ENCODE results near the gene HBG2.

HBG2 gene

DNA sequence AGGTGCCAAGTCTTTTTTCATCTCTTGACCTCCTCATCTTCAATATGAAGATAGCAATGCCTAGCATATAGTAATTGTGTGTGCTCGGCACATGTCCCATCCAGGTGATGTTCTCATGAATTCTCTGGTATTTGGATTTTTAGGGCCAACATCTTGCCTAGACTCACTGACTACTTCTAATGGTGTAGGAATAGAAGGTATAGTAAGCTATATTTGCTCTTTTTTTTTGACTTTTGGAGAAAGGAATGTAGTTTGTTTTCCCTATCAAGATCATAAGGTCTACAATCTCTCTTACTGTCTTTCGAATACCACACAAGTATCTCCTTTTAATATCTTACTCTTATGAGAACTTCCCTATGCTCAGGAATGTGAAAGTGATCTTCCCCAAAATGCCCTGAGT lies 23.5 kb downstream of the HBG2 start:
- DNase-seq (ENCODE audit: low read depth in 2 of 3, low spot score in 1 of 3) = no peak

DNA sequence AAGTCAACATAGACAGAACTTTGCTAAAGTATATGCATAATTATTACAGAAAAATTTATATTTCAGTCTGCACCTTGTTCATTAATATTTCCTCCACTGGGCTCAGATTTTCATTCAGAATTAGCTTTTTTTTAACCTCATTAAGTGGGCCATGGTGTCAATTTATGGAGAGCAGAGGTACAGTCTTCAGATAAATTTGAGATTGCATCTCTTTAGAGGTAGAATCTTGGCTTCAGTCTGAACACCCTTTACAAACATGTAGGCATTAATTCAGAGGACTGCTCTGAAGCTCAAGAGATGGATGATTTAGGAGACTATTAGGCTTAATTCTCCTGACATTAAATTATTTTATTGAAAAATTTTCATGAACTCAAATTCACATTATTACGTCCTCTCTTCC lies 24.3 kb downstream of the HBG2 start:
- DNase-seq (ENCODE audit: low read depth in 2 of 3, low spot score in 1 of 3) = no peak

DNA sequence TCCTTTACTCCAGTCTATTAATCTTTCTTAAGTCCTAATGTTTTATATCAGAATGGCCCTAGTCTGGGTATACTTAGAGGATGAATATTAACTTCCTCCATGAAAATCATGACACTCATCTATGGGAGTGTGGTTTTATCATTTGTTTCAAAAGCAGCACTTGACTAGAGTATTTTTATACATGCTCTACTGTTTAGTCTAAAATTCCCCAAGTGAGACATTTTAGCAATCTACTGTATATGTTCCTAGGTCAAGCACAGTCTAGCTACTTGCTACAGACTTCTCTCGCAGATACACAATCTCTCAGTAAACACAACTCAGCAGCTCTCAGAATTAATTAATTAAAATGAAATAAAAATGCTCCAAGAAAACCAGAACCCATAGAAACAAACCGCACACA lies 24.8 kb downstream of the HBG2 start:
- no peak for DNase-seq (ENCODE audit: low read depth in 2 of 3, low spot score in 1 of 3)

DNA sequence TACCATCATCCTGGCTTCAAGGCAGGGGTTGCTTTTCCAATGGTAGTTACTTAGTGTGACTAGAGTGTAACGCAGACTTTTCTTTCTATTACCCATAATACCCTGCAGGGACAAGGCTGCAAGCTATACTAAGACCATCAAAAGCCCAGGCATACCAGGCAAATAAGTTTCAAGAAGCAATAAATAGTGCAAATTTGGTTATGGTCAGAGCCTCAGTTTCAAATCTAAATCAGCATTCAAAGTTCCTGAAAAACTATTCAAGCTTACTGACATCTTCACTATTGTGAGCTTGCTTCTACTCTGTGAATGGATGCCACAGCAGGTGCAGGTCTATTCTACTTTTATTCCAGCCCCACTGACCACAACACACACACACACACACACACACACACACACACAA lies 25.2 kb downstream of the HBG2 start:
- no peak for DNase-seq (ENCODE audit: low read depth in 2 of 3, low spot score in 1 of 3)

DNA sequence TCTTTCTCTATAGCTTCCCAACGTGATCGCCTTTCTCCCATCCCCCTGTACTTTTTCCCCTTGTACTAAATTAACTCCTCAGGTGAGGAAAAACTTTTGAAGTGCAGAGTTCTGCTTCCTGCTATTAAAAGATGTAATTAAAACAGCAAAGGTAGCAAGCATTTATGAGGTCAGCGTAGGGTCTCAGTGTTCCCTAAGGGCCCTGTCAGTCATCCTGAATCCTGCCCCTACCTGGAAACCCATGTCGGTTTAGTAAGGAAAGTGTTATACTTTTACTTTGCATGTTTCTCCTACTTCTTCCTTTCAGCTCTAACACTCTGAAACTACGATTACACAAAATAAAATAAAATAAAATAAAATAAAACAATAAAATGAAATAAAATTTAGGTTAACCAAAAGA lies 26.5 kb downstream of the HBG2 start:
- DNase-seq (ENCODE audit: low read depth in 2 of 3, low spot score in 1 of 3) = no peak

DNA sequence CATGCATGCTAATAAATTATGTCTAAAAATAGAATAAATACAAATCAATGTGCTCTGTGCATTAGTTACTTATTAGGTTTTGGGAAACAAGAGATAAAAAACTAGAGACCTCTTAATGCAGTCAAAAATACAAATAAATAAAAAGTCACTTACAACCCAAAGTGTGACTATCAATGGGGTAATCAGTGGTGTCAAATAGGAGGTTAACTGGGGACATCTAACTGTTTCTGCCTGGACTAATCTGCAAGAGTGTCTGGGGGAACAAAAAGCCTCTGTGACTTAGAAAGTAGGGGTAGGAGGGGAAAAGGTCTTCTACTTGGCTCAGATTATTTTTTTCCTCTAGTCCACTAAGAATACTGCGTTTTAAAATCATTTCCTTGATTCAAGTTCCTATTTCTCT lies 26.9 kb downstream of the HBG2 start:
- DNase-seq (ENCODE audit: low read depth in 2 of 3, low spot score in 1 of 3) = no peak

DNA sequence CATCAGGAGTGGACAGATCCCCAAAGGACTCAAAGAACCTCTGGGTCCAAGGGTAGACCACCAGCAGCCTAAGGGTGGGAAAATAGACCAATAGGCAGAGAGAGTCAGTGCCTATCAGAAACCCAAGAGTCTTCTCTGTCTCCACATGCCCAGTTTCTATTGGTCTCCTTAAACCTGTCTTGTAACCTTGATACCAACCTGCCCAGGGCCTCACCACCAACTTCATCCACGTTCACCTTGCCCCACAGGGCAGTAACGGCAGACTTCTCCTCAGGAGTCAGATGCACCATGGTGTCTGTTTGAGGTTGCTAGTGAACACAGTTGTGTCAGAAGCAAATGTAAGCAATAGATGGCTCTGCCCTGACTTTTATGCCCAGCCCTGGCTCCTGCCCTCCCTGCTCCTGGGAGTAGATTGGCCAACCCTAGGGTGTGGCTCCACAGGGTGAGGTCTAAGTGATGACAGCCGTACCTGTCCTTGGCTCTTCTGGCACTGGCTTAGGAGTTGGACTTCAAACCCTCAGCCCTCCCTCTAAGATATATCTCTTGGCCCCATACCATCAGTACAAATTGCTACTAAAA lies 27.8 kb downstream of the HBG2 start, which contains the start of gene HBB:
HBB (minus strand) TSS at position 340 of the 579 bp plus-strand sequence; CDS start at position 290, 50 bp downstream.
- DNase-seq (ENCODE audit: low read depth in 2 of 3, low spot score in 1 of 3) = no peak

DNA sequence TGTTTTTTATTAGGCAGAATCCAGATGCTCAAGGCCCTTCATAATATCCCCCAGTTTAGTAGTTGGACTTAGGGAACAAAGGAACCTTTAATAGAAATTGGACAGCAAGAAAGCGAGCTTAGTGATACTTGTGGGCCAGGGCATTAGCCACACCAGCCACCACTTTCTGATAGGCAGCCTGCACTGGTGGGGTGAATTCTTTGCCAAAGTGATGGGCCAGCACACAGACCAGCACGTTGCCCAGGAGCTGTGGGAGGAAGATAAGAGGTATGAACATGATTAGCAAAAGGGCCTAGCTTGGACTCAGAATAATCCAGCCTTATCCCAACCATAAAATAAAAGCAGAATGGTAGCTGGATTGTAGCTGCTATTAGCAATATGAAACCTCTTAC lies 29.1 kb downstream of the HBG2 start:
- no peak for DNase-seq (ENCODE audit: low read depth in 2 of 3, low spot score in 1 of 3)

DNA sequence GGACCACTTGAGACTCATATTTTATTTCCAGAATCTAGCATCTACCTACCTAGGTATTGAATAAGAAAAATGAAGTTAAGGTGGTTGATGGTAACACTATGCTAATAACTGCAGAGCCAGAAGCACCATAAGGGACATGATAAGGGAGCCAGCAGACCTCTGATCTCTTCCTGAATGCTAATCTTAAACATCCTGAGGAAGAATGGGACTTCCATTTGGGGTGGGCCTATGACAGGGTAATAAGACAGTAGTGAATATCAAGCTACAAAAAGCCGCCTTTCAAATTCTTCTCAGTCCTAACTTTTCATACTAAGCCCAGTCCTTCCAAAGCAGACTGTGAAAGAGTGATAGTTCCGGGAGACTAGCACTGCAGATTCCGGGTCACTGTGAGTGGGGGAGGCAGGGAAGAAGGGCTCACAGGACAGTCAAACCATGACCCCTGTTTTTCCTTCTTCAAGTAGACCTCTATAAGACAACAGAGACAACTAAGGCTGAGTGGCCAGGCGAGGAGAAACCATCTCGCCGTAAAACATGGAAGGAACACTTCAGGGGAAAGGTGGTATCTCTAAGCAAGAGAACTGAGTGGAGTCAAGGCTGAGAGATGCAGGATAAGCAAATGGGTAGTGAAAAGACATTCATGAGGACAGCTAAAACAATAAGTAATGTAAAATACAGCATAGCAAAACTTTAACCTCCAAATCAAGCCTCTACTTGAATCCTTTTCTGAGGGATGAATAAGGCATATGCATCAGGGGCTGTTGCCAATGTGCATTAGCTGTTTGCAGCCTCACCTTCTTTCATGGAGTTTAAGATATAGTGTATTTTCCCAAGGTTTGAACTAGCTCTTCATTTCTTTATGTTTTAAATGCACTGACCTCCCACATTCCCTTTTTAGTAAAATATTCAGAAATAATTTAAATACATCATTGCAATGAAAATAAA lies 29.8 kb downstream of the HBG2 start:
- no peak for DNase-seq (ENCODE audit: low read depth in 2 of 3, low spot score in 1 of 3)

DNA sequence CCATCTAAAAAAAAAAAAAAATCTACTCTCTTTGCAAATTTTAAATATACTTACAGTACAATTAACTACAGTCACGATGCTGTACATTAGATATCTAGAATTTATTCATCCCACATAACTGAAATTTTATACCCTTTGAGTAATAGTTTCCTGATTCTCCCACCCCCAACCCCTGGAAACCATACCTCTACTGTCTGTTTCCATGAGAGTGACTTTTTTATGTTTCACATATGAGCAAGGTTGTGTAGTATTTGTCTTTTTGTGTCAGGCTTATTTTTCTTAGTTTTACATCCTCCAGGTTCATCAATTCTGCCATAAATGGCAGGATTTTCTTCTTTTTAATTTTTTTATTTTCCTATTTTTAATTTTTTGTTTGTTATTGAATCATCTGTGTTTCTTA lies 30.9 kb downstream of the HBG2 start:
- no peak for DNase-seq (ENCODE audit: low read depth in 2 of 3, low spot score in 1 of 3)

DNA sequence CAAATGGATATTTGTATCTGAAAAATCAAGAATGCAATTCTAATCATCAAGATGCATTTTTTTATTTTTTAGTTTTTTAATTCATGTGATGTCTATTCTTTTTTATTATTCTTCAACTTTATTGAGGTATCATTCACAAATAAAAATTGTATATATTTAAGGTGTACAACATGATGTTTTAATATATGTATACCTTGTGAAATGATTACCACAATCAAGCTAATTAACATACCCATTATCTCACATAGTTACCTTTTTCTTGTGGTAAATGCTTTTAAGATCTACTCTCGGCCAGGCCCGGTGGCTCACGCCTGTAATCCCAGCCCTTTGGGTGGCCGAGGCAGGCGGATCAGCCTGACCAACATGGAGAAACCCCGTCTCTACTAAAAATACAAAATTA lies 31.4 kb downstream of the HBG2 start:
- no peak for DNase-seq (ENCODE audit: low read depth in 2 of 3, low spot score in 1 of 3)

DNA sequence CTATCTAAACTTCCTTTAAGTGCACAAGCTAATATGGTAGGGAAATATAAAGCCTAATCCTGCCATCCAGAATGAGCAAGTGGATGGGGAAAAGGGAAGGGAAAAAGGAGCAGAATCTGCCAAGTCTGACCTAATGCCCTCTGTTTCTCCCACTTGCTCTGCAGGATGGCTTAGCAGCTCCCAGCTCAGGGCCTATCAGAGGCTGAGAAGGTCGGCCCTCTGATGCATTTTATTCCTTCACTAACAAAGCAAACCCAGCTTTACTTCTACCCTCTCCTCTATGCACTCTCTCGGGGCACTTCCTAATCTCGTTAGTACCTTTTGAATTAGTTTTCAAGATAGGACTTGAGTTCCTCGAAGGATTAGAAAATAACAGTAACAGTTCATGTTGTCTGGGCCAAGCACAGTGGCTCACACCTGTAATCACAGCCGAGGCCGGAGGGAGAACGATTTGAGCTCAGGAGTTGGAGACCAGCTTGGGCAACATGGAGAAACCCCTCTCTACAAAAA lies 44.1 kb downstream of the HBG2 start:
- no peak for DNase-seq (ENCODE audit: low read depth in 2 of 3, low spot score in 1 of 3)

DNA sequence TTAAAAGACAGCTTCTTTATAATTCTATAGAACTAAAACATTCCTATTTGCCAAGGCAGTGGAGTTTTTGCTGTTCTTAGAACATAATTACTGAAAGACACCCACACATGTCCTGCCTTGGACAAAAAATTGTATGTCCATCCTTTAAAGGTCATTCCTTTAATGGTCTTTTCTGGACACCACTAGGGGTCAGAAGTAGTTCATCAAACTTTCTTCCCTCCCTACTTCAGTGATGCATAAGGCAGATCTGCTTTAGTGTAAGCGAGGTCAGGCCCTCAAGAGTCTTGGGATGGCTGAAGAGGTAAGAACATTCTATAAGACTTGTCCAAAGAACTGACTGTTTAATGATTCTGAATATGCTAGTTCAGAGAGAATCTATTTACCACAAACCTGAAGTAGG lies 49.8 kb downstream of the HBG2 start:
- DNase-seq (ENCODE audit: low read depth in 2 of 3, low spot score in 1 of 3) = no peak

DNA sequence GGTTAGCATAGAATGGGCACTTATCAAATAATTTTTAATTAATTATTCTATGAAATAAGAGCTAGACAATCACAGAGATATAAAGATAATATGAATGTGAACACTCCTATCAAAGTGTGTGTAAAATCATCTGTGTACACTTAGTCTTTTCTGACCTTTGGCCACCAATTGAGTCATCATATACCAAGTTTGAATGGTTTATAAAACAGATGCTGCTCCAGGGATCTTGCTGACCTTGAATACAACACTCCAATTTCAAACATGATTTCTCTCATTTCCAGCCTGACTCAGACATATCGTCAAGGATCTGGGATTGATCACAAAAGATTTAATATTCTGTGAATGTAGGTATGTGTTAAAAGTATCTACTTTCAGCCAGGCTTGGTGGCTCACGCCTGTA lies 51.2 kb downstream of the HBG2 start:
- DNase-seq (ENCODE audit: low read depth in 2 of 3, low spot score in 1 of 3) = no peak
